MV-4-11 (cell line): Measurements from ENCODE around the gene CD52.
A peak's percentile ranks its signal among the peaks of the same experiment; 100 is the strongest.

Experiments used
- DNase-seq: peaks from one replicate; lab custom pipeline; 2025; lab: John Stamatoyannopoulos, UW

The CD52 gene

GRCh38 chr1:26317612-26318337 is at the start of gene CD52:
Gene CD52, plus strand, starts transcription at chr1:26317958. Its CDS starts 60 bp downstream, at chr1:26318018.
- DNase-seq, result no peak

GRCh38 chr1:26268290-26269197 is 49.2 kb upstream of the CD52 start:
- no peak for DNase-seq

GRCh38 chr1:26269198-26269550 is 48.6 kb upstream of the CD52 start:
- DNase-seq, result no peak

- DNase-seq, result peak; percentile 91
Measured at GRCh38 chr1:26274801-26275425, 42.8 kb upstream of the CD52 start.

GRCh38 chr1:26275580-26276431 is 42.0 kb upstream of the CD52 start:
- DNase-seq, result peak; percentile 97

GRCh38 chr1:26276432-26276838 is 41.3 kb upstream of the CD52 start:
- no peak for DNase-seq

GRCh38 chr1:26277261-26277661 is 40.5 kb upstream of the CD52 start:
- no peak for DNase-seq

GRCh38 chr1:26277719-26278118 is 40.0 kb upstream of the CD52 start:
- DNase-seq, result no peak

- DNase-seq, result no peak
Measured at GRCh38 chr1:26278303-26278702, 39.5 kb upstream of the CD52 start.

GRCh38 chr1:26278724-26279455 is 38.9 kb upstream of the CD52 start:
- DNase-seq, result peak; percentile 87

- DNase-seq, result peak; percentile 75
Measured at GRCh38 chr1:26279456-26280332, 38.1 kb upstream of the CD52 start, which contains the start of gene SH3BGRL3. Gene SH3BGRL3, plus strand, starts transcription at chr1:26280086. Its CDS starts 70 bp downstream, at chr1:26280156.

- DNase-seq, result peak; percentile 76
Measured at GRCh38 chr1:26280333-26281042, 37.3 kb upstream of the CD52 start.

- DNase-seq, result no peak
Measured at GRCh38 chr1:26281091-26281958, 36.4 kb upstream of the CD52 start.

GRCh38 chr1:26281971-26282370 is 35.8 kb upstream of the CD52 start:
- peak; percentile 71 for DNase-seq

- DNase-seq, result no peak
Measured at GRCh38 chr1:26282401-26282918, 35.3 kb upstream of the CD52 start.

GRCh38 chr1:26283279-26283853 is 34.4 kb upstream of the CD52 start:
- no peak for DNase-seq

- no peak for DNase-seq
Measured at GRCh38 chr1:26283871-26284596, 33.7 kb upstream of the CD52 start.
